Stimulated activated CD4-positive, alpha-beta T cell treated with anti-CD3 and anti-CD28 coated beads, Interleukin-15, amount 100 ng/mL, for 24 hours (primary cell): Measurements from ENCODE around the gene GJB4.

Source experiments
- DNase-seq: peaks from one replicate; pipeline ENCODE4 v3.0.0-alpha.2; 2020

GJB4 gene

DNA sequence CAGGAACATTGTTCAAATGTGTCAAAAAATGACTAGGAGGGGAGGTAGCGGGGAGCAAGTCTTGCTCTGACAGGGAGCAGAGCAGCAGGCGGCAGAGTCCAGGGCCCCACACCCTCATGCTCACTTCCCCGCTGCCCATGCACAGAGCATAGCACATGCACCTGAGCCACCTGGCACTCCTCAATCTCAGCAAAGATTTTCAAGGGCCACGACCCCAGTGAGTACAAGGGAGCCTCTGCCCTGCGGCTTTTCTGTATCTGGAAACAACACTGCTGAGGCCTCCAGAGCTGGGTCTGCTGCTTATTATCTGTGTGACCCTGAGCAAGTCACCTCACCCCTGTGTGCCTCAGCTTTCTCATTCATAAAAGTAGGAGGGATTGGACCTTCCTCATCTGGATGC, 20.4 kb downstream of the GJB4 start:
- no peak for DNase-seq

DNA sequence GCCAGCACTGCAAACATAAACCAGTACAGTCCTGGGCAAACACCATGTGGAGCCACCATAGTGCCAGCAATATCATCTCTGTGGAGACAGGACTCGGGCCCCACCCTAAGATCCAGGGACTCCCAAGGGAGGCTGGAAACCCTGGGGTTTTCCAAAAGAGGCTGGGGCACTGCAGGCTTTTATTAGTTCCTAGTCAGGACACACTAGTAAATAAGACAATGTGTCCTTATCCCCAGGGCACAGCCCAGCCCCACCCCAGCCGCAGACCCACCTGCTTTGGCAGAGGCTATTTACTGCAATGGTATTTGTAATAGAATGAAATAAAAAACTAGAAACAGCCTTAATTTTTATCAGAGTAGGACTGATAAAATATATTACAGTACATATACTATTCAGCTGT, 21.0 kb downstream of the GJB4 start:
- DNase-seq = no peak

- DNase-seq = peak; percentile 37
These were observed 21.7 kb downstream of the GJB4 start, which contains the start of gene GJB3 for GRCh38 chr1:34781071-34781843. TSS of gene GJB3 (plus strand) at chr1:34781214. CDS start at chr1:34784763, 3,549 bp downstream.

GRCh38 chr1:34781844-34782391, 22.4 kb downstream of the GJB4 start:
- no peak for DNase-seq

GRCh38 chr1:34784751-34785221, 25.2 kb downstream of the GJB4 start:
- no peak for DNase-seq

DNA sequence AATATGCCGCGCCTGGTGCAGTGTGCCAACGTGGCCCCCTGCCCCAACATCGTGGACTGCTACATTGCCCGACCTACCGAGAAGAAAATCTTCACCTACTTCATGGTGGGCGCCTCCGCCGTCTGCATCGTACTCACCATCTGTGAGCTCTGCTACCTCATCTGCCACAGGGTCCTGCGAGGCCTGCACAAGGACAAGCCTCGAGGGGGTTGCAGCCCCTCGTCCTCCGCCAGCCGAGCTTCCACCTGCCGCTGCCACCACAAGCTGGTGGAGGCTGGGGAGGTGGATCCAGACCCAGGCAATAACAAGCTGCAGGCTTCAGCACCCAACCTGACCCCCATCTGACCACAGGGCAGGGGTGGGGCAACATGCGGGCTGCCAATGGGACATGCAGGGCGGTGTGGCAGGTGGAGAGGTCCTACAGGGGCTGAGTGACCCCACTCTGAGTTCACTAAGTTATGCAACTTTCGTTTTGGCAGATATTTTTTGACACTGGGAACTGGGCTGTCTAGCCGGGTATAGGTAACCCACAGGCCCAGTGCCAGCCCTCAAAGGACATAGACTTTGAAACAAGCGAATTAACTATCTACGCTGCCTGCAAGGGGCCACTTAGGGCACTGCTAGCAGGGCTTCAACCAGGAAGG, 25.8 kb downstream of the GJB4 start:
- no peak for DNase-seq

GRCh38 chr1:34785875-34786470, 26.4 kb downstream of the GJB4 start:
- DNase-seq = no peak

GRCh38 chr1:34786521-34787325, 27.2 kb downstream of the GJB4 start:
- DNase-seq = peak; percentile 78

- peak; percentile 15 for DNase-seq
These were observed 28.2 kb downstream of the GJB4 start for GRCh38 chr1:34787461-34788420.

DNA sequence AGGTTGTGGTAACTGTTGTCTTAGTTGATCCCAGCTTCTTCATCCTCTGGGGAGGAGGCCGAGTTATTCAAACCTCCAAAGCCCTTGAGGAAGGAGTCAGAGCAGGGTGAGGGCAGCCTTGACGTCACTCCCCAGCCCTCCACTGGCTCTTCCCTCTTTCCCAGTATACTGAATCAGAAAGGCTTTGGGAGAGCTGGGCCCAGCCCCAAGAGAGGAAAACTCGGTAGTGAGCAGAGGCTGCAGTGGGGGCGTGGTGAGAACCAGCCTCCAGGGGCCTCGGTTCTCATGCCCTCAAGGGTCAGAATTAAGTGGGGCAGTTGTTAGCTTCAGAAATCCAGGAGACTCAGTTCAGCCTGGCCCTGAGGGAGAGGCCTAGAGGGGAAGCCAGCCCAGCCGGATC, 31.4 kb downstream of the GJB4 start:
- DNase-seq = no peak

DNA sequence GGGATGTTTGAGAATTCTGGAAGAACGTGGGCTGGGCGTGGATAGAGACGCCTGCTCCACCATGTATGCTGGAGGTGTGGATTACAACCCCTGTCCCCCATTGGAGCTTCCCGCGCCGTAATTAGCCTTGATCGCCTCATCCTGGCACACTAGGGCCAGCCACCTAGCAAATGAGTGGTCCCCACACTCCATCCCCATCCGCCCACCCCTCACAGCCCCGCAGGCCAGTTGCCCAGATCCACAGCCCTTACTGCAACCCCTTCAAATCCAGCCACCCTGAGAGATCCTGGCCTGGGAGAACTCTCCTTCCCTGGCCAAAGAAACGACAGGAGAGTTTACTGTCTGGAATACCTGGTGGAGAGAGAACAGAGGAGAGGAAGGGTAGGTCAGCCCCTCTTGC, 32.9 kb downstream of the GJB4 start:
- DNase-seq = no peak

DNA sequence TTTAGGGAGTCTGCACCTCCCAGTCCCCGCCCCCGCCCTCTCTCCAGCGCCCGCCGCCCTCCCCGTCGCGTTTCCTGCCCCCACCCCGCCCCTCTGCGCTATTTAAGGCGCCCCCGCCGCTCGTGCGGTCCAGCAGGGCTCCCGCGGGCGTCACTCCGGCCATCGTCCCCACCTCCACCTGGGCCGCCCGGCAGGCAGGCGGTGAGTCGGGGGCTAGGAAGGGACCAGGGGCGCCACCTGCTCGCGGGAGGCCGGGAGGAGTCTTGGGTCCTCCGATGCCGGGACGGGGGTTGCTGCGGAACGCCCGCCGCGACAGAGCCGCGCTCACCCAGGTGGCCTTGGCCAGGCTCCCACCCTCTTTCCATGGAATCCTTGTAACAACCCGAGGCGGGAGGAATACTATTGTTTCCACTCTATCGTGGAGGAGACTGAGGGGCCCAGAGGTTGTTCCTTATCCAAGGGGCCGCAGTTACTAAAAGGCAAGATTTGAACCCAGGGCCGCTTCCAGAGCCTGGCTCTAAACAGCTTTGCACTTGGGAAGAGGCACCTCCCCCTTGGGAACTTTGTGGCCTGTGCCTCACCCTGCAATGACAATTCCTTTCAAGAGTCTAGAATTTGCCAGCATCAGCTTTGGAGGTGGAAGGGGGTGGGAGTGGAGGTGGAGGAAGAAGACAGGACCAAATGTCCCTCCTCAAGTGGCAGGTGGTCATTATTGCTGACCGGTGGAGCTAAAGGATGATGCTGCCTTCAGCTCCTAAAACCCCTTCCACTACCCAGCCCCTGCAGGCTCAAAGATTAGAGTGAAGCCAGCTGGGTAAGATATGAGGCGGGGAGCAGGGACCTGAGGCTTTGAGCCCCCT, 33.6 kb downstream of the GJB4 start, which contains the start of gene GJA4:
Gene GJA4, plus strand, starts transcription at position 132 of the 860 bp plus-strand sequence. CDS start 1,215 bp downstream, outside the sequence.
- peak; percentile 11 for DNase-seq

GRCh38 chr1:34794001-34794789, 34.7 kb downstream of the GJB4 start:
- DNase-seq = no peak

- no peak for DNase-seq
These were observed 35.2 kb downstream of the GJB4 start for GRCh38 chr1:34794790-34795180.

DNA sequence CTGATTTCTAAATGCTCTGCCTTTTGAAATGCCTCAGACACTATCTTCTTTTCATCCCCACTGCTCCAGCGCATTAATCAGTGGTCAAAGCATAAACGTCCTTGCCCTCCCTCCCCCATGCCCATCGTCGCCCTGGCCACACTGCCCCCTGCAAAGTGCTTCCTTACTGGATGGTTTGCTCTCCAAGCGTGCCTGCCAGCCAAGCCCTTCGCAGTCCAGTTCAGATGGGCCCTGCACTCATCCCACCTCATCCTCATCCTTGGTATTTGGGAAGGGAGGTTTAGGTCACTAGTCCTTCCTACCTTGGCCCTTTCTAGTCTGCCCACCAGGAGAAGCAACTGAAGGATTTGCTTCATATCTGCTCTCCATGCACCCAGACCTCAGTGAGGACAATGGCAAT, 36.4 kb downstream of the GJB4 start:
- DNase-seq = no peak

DNA sequence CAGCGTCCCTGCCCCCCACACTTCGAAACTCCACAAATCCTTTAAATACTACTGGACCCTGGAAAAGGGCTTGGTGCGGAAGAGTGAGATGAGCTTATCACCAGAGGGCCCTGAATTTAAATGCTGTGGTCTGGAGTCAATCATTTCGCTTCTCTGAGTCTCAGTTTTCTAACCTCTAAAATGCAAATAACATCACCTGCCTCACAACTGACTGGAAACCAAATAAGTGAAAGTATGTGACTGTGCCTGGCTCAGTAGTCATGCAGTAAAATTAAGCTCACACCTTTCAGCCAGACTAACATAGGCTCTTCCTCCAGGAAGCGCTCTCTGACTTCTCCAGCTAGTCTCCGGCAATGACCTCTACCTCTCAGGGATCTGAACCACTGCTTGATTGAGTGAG, 37.5 kb downstream of the GJB4 start:
- no peak for DNase-seq

- peak; percentile 35 for DNase-seq
These were observed 40.7 kb downstream of the GJB4 start for GRCh38 chr1:34800214-34800613.

- no peak for DNase-seq
These were observed 44.2 kb downstream of the GJB4 start for GRCh38 chr1:34803770-34804169.

DNA sequence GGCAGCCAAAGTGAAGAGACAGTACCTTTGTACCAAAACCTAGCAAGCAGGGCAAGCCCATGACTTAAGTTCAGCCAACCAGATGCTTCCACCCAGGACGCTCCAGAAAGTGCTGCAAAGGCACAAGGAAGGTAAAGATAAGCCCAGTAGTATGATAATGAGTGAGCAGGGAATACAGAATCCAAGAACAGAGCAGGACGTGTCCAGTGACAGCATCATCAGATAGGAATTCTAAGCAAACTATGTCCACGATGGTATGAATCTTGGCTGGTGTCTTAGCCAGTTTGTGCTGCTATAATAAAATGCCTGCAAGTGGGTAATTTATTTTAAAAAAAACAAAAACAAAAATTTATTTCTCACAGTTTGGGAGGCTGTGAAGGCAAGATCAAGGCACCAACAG, 46.9 kb downstream of the GJB4 start:
- DNase-seq = no peak
